DMS153 treated with DMSO at 0.1 percent for 48 hours (cell line): ENCODE results near the gene NPEPL1.
"Not testable (repeated sequence)": the region's sequence is repeated elsewhere in the genome, so short reads cannot be mapped to it uniquely, and the experiment has no call there.

ENCODE experiments used
- DNase-seq: peaks from one replicate; lab custom pipeline; 2025; ENCODE audit not compliant: unreplicated experiment; lab: John Stamatoyannopoulos, UW

Gene NPEPL1, protein sequence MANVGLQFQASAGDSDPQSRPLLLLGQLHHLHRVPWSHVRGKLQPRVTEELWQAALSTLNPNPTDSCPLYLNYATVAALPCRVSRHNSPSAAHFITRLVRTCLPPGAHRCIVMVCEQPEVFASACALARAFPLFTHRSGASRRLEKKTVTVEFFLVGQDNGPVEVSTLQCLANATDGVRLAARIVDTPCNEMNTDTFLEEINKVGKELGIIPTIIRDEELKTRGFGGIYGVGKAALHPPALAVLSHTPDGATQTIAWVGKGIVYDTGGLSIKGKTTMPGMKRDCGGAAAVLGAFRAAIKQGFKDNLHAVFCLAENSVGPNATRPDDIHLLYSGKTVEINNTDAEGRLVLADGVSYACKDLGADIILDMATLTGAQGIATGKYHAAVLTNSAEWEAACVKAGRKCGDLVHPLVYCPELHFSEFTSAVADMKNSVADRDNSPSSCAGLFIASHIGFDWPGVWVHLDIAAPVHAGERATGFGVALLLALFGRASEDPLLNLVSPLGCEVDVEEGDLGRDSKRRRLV

DNA sequence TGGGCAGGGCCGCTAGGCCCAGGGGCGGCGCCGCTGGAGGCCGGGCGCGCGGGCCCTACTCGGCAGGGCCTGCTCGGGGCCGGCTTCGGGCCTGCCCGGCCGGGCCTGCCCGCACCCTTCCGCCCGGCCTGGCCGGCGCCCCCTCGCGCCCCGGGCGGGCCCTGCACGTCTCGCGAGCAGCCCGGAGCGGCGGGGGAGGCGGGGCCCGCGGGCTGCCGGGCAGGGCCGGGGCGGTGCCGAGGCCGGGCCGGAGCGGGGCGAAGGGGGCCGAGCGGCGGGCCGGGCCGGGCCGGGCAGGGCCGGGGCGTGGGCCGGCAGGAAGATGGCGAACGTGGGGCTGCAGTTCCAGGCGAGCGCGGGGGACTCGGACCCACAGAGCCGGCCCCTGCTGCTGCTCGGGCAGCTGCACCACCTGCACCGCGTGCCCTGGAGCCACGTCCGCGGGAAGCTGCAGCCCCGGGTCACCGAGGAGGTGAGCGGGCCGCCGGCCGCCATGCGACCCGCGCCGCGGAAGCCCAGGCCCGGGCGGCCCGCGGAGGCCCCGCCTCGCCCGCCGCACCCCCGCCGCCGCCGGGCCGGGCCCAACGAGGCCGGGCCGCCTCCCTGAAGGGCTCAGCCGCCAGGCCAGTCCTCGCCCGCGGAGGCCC, at the start of gene NPEPL1:
Gene NPEPL1, plus strand, starts transcription at position 222 of the 647 bp plus-strand sequence. Its CDS starts 101 bp downstream, at position 323.
- no peak for DNase-seq

DNA sequence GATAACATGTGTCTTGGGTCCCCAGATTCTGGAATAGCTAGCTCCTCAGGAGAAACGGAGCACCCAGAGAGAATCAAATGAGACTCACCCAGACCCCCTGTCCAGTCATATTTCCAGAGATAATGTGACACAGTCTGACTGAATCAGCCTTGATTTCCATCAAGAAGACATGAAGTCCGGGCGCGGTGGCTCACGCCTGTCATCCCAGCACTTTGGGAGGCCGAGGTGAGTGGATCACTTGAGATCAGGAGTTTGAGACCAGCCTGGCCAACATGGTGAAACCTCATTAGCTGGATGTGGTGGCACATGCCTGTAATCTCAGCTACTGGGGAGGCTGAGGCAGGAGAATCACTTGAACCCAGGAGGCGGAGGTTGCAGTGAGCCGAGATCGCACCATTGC, 49.7 kb upstream of the NPEPL1 start:
- not testable (repeated sequence) for DNase-seq

DNA sequence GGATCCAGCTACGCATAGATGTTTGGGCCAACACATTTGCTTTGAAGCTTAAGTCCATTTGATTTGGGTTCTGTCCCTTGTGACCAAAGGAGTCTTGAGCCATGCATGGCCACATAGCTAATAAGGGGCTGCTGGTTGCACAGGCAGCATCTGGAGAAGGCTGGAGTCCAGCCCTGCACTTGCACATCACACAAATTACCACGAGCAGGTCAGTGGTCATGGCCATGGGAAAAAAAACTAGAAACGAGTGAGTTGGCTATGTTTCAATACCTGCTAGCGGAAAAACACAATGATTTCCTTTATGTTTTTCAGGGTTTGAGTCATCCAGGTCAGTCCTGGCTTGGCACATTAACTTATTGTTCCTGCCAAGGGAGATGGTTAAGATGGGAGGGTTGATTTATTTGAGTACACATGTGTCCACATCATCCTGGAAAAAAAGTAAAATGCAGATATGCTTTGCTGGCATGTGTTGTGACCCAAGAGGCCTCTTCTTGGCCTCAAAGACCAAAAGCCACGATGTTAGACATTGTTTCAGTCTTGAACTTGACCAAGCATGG, 47.1 kb upstream of the NPEPL1 start:
- DNase-seq = no peak

DNA sequence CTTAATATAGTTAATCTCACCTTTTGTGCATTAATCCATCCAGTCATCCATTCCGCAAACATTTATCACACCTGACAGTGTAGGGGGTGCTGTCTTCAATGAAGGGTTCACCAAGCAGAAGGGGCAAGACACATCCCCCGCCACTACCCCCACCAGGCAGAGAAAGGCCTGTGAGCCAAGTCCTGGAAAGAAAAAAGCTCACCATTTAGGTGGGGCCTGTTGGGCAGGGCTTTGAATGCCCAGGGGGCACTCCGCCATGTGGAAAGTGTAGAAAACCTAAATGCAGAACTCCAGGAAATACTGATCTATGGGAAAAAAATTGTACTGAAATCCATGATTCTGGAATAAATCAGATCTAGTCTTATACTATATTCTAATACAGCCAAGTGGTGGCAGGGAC, 46.3 kb upstream of the NPEPL1 start:
- DNase-seq = no peak

DNA sequence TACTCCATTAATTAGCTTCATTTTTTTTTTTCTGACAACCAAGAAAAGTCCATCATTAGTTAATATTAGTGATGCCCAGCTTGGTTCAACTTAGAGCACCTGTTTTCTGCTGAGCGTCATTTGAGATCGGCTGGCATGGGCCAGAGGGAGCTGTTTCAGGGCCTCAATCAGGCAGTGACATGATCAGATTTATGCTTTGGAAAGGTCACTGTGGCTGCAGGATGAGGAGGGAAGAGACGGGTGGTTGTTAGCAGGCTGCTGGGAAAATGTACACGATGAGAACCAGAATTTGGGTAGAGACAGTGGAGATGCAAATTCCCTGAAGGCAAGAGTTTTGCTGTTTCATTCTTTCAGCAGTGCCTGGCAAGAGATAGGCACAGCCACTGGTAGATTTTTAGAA, 45.9 kb upstream of the NPEPL1 start:
- no peak for DNase-seq

DNA sequence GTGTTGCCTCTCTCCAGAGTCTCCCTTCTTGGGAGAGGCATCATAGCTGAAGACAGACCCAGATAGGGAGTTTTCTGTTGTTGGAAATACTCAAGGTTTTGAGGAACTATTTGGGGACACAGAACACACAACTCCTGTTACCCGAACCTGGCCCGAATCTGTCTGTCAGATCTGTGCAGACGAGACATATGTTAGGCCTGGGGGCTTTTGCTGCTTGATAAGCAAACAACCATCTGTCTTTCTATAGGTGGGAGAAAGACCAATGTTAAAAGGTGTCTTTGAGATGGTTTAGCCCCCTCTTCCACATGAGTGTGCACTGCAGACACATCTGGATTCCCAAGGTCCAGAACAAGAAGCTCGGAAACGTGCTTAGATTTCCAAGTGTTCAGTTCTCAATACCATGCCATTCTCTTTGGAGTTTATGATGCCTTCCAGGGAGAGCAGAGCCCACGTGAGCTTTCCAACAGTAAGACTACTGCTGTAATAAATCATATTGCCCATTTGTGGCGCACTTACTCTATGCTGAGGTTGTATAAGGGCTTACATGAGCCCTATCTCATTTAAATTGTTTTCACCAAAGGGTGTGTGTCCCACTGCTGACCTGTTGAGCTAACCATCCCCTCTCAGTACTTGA, 45.3 kb upstream of the NPEPL1 start:
- no peak for DNase-seq

DNA sequence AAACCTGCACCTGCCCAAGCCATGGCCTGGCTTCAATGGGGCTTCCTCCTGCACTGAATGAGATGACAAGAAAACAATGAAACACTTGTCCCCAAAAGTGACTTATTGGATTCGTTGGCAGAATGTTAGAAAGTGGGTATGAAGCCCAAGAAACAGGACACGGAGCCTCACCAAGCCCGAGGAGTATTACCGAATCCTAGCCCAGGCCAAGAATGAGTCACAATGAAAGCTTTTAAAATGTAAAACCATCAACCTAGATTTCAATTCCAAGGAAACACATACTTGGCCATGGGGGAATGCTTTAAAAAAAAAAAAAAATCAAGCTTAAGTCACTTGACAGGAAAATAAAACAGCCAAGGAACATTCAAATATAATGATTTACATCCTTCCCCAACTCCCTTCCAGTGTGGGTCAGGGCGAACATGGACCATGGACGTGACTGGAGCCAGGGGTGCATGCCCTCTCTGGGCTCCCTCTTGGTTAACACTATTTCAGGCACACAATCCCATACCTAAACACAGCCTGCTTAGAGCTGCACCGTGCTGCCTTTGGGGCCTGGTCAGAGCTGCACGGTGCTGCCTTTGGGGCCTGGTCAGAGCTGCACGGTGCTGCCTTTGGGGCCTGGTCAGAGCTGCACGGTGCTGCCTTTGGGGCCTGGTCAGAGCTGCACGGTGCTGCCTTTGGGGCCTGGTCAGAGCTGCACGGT, 44.7 kb upstream of the NPEPL1 start:
- DNase-seq = no peak

DNA sequence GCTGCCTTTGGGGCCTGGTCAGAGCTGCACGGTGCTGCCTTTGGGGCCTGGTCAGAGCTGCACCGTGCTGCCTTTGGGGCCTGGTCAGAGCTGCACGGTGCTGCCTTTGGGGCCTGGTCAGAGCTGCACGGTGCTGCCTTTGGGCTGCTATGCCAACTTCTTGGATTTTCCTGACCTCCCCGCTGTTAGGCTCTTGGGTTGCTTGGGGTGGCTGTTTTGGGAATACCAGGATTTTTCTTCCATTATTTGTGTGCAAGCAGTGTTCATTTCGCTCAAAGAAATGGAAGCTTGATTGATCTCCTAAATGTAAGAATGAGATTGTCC, 44.1 kb upstream of the NPEPL1 start:
- DNase-seq = not testable (repeated sequence)

DNA sequence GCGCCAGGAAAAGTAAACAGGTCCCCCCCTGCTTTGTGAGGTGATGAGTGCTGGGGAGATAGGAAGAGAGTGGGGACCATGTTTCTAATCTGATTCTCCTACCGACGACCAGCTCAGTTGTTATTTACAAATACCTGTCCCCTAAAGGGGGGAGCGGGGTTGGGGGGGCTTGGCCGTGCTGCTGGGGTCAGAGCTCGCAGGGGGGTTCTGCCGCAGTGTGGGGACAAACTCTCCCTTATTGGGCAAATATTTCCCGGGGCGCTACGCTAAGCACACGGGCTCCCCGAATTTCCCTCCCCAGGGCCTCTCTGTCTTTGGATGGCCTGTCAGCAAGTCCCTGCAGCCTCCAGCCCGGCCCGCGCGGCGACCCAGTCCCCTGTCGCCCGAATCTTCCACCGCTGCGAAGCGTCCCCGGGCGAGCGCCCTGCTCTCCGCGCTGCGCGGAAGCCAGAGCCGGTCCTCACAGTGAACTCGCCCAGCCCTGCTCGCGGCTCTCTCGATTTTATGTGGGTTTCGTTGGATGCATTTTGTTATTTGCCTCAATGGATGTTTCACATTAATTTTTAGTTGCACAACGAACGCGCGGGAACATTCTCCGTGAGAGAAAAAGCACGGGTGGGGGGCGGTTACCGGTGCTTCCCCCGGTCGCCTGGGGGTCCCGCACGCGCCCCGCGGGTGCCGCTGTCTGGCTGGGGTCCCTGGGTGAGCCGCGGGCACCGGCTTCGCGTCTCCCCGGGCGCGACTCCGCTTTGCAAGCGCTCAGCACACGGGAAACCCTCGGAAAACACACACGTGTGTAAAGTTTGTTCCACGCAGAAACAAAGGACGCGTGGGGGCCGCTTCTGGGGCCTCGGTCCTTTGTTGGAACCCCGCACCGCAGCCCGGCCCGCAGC, 43.1 kb upstream of the NPEPL1 start:
- DNase-seq = no peak

DNA sequence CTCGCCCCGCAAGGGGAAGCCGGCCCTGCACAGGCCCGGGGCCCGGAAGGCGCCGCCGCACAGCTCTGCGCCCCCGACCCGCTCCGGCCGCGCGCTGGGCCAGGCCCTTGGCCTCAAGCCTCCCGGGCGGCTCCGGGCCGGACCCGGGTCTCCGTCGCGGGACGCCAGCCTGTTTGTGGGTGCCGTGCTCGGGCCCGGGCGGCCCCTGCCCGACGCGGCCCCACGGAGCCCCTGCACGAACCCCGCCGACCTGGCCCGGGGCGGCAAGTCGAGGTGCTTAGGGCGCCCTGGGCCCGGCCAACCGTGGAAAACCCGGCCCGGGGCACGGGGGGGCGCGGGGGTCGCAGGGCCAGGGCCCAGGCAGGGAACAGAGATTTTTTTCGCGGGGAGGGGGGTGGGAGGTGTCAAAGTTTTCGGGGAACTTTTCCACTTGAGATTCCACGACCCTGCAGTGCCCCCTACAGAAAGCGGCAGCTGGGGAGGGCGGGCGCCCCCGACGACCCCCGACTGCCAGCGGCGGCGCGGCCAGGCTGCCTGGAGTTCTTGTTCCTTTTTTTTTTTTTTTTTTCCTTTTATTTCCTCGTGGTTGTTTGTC, 42.3 kb upstream of the NPEPL1 start:
- DNase-seq = no peak

DNA sequence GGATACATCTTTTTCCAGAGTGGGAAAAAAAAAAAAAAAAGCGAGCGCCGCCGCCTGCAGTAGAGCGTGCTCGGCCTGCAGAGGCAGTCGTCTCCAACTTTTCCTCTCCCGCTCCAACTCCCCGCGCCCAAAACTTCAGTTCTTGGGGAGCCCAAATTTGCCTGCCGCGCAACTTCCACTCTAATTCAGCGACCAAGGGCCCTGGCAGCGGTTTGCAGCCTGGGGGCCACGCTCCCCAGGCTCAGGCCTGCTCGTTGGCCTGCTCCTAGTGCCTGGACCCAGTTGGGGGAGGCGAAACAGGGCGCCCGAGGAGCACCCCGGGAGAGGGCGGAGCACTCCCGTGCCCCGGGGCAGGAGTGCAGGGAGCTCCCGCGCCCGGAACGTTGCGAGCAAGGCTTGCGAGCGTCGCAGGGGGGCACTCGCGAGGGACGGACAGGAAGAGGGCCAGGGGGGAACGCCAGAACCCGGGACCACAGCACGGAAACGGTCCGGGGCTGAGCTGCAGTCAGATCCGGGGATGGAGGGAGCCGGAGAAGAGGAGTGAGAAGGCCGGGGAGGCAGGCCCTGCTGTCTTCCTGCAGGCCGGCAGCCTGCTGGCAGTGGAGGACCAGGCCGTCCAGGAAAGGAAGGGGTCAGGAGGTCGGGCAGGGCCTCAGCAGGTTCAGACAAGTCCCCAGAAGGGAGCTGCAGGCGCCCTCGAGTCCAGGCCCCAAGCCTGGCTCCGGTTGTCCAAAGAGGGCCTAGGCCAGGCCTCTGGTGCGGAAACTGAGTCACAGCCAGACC, 41.6 kb upstream of the NPEPL1 start, which contains the start of gene STX16:
Gene STX16, plus strand, starts transcription at position 508 of the 783 bp plus-strand sequence. CDS start 724 bp downstream, outside the sequence.
- peak; percentile 29 for DNase-seq

DNA sequence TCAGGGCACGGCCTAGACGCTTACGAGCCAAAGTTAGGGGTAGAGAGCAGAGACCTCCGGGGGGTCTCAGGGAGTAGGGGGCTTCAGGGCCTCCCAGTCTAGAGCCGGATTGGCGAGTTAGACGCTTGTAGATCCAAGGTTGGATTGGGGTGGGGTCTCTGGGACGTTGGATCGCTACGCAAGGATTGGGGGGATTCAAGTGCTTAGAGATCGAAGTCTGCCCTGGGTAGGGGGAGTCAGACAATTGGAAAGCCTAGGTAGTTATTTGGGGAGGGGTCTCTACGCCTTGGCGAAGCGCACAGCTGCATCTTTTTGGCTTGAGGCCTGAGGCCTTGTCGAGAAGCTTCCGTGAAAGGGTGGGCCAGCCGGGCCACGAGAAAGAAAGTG, 41.0 kb upstream of the NPEPL1 start:
- no peak for DNase-seq

DNA sequence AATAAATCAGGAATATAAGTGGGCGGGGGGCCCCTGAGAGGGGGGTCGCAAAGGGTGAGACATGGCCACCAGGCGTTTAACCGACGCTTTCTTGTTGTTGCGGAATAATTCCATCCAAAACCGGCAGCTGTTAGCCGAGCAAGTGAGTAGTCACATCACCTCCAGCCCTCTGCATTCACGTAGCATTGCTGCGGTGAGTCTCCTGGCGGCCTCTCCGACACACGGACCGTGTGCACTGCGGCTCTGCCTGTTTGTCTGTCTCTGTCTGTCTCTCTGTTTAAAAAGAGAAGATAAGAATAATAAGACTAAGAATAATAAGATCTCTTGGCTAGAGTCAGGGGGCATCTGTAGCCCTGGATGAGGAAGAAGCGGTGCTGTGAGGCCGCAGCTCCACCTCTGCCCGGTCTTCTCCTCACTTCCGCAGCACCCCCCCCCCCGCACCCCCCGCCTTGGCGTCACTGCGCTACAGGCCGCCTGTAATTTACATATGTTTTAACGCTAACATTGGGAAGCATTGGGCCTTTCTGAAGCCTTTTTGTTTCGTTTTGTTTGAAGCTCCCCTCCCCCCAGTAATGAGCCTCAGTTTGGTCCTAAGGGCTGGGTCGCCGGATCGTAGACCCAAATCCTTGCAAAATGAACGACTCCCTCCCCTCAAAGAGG, 40.5 kb upstream of the NPEPL1 start:
- peak; percentile 12 for DNase-seq

DNA sequence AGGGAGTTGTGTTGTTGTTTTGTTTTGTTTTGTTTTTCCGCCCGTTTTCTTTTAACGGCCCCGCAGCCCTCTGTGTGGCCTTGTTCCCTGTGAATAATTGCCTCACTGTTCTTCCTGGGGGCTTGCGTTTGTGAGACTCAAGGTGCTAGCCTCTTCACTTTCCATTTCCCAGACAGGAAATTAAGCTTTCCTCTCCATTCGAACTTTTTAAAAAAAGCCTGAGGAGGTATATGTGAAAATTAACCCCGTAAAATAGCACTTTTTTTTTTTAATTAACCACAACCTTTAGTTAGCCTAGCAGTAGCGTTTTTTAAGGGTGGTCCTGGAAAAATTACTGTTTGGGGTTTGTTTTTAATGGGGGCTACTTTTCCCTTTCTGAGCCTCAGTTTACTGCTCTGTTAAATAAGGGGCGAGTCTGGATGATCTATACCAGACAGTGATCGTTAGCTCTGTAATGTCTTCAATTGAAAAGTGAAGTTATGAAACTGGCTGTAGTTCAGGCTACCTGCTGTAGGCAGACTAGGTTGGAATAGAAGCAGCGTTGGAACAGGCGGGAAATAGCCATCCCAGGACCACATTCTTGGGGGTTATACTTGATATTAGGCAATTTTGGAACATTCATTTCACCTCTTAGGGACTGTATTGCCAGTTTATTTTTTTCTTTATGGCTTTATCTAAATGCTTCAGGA, 39.9 kb upstream of the NPEPL1 start:
- no peak for DNase-seq

DNA sequence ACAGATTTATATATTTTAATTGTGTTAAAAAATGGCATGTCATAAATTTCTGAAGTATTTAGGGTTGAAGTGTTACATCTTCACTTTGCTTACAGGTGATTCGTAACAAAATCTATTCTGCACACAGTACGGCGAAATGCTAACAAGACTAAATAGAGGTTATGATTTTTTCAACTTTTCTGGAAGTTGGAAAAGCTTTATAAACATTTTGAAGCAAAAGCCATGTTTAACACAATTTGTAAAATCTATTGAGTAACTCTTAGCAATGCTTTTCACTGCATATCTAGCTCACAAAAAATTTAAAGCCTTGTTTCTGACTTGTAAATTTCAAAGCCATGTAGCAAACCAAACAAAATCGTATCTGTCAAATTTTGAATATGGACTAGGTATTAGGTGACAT, 38.3 kb upstream of the NPEPL1 start:
- DNase-seq = no peak

DNA sequence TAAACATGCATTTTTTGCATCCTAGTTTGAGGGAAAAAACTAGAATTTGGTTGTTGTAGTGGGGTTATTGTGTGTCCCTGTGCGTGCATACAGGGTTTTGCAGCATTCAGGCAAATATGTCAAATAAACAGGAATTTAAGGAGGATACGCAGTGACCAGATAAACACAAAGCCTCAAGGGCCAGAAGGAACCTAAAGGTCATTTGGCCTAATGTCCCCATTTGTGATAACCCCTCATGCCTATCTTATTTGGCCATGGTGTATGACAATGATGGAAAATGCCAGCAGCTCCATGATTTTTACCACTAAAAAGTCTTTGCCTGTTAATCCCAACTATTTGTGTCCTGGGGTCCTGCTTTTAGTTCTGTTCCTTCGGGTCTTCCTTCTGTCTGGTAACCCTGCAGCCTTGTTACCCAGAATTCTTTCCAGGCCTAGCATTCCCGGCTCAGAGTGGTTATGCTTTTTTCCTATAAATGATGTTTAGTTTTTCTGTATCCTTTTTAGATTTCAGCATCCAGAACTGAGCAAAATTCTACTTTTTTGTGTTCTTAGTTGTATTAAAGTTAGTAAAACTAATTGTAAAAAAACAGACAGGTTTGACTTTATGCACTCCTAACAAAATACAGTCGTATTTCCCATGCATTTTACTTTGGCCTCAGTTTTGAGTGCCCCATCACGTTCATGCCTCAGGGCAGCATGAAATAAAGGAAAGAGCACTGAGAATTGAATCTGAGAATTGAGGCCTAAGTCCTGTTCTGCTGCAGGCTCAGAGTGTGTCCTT, 37.1 kb upstream of the NPEPL1 start:
- DNase-seq = no peak

DNA sequence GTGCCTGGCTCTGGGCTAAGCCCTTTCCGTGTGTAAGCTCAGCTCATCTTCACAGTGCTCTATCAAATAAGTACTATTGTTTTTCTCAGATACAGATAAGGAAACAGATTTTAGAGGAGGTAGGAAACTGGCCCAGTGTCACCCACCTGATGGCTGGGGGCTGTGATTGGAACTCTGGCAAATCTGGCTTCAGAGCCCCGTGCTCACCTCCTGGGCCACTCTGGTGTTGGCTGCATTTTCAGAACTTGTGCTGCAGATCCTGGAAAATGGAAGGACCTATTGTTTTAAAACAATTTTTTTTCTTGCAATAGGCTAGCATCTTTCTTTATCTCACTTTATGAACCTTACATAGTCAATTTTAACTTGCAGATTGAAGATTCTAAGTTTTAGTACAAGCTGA, 35.8 kb upstream of the NPEPL1 start:
- no peak for DNase-seq
